SH-SY5Y (cell line): Measurements from ENCODE around the gene ZNF232.

ENCODE experiments used
- GATA2 ChIP-seq: IDR thresholded peaks from 2 replicates; pipeline ENCODE4 v1.6.1; 2011; ENCODE audit warnings: mild to moderate bottlenecking, low read depth, low read length
- GATA3 ChIP-seq: IDR thresholded peaks from 2 replicates; pipeline ENCODE4 v1.6.1; 2011; ENCODE audit warnings: low read depth, mild to moderate bottlenecking, low read length, moderate library complexity

DNA sequence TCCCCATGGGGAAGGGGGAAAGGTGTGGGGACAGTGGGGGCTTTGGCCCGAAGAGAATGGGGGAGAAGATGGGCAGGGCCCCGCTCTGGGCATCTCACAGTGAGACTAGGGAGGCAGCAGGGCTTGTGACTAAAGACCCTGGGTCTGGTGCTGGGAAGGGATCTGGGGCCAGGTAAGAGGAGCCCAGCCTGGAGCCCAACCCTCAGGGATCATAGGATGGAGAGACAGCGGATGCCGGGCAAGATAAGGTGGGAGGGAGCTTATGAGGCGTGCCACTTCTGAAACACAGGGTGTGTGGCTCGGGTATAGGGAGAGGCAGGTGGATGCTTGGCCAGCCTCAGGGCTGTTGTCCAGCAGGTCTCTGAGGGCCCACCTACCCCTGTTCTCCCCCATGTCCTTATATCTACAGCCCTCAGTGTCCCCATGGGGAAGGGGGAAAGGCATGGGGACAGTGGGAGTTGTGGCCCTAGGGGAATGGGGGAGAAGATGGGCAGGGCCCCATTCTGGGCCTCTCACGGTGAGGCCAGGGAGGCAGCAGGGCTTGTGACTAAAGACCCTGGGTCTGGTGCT, 19.6 kb upstream of the ZNF232 start:
- TF ChIP-seq GATA3: no peak
- no peak for TF ChIP-seq GATA2
